HG02610 (cell line): ENCODE results near the gene TMEM123.

ENCODE experiments used
- ATAC-seq: cut with Tn5 transposase; IDR thresholded peaks from one replicate; pipeline ENCODE4 v1.9.1; 2021; ENCODE audit warnings: mild to moderate bottlenecking, moderate library complexity; ENCODE audit not compliant: unreplicated experiment

TMEM123 gene

DNA sequence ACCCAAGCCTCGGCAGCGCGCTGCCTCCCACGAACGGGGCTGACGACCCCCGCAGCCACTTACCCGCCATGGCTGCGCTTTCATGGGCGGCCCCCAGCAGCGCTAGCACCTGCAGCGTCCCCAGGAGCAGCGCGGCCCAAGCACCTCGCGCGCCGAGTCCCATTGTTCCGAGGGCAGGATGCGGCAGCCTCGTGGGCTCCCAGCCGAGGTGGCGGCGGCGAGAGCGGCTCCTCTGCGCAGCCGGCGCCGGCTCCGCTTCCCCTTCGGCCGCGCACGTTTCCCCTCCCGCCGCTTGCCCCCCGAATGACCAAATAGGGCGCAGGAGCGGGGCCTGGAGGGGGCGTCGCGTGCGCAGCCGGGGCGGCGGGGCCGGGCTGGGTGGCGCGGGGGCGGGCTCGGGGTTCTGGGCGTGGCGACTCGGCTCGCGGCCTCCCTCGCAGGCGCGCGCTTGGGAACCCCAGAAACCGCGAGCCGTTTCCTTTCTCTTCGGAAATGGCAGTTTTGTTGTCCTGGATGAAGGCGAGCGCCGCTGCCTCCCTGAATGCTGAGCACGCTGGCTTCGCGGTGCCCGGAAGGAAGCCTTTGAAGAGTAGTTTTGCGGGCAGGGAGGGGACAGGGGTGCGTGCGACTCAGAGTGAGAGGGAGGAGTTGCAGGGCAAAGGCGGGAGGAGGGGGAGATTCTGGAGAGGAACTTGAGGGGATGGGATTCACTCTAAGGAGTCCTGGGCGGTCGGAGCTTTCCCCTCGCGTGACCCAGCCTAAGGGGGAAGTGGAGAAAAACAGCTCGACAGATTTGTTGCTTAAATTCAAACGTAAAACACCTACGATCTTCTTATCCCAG lies at the start of gene TMEM123:
TMEM123 (minus strand) TSS at position 305 of the 841 bp plus-strand sequence; CDS start at position 163, 142 bp downstream.
- ATAC-seq: peak; percentile 65

GRCh38 chr11:102500829-102501228 lies 48.3 kb upstream of the TMEM123 start:
- ATAC-seq: no peak

DNA sequence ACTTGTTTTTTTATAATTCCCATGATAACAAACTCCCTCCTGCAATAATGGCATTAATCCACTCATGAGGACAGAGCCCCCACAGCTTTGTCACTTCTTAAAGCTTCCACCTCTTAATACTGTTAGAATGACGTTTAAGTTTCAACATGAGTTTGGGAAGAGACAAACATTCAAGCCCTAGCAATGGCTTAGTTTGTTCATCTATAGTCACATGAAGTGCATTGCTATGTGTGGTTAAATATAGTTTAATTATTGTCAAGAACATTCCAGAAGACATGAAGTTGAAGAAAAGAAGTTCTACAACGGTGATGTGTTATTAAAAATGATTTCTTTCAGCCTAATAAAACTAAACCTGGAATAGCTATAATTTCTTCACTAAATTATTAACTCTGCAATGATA lies 47.4 kb upstream of the TMEM123 start:
- ATAC-seq: no peak

GRCh38 chr11:102499151-102499550 lies 46.6 kb upstream of the TMEM123 start:
- ATAC-seq: no peak

GRCh38 chr11:102497061-102497460 lies 44.5 kb upstream of the TMEM123 start:
- no peak for ATAC-seq

DNA sequence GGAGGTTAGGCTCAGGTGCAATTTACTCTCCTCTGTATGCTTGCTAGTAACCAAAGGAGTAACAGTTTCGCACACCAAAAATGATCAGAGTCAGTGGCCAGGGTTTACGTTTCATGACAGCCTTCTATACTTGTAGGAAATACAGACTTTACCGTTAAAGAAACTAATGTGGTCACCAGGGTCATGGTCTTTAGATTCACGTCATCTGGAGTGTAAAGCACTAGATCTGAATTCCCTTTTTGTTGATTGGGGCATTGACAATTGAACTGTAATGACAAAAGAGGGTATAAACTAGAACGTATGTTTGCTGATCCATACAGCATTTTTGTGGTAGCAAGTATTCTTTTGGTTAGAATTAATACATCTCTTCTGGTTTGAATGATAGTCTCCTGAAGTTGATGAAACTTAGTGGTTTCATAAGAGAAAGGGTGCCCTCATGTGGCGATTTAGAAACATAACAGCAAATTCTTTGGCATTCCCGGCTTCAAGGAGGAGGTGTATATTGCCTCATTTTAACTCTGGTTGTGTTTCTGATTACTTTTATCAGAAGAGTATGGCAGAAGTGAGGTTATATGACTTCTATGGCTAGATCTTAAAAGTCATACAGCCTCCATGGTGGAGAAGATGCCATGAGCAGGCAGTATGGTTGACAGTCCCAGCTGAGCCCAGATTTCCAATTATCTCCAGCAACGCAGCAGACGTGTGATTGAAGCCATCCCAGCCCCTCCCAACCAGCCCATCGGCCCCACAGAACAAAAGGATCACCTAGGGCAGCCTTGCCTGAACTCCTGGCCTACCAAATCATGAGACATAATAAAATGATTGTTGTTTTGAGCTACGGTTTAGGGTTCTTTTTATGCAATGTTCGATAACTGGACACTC lies 42.8 kb upstream of the TMEM123 start:
- peak; percentile 96 for ATAC-seq

- no peak for ATAC-seq
Measured at GRCh38 chr11:102494216-102494615, 41.7 kb upstream of the TMEM123 start.

DNA sequence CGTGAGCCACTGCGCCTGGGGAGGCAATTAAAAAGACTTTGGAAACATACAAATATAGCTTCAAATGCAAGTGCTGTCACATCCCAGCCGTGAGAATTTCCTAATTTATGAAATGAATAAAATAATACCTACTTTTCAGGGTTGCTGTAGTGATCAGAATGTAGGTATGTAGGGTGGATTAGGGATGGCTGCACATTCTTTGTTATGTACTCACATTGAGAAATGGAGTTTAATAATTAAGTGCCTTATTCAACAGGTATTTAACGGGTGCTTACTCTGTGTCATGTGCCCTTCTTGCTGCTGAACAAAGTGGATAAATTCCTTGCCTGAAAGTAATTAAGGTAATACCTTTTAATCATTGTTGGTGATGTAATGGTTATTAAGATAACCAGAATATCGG lies 41.0 kb upstream of the TMEM123 start:
- ATAC-seq: no peak

DNA sequence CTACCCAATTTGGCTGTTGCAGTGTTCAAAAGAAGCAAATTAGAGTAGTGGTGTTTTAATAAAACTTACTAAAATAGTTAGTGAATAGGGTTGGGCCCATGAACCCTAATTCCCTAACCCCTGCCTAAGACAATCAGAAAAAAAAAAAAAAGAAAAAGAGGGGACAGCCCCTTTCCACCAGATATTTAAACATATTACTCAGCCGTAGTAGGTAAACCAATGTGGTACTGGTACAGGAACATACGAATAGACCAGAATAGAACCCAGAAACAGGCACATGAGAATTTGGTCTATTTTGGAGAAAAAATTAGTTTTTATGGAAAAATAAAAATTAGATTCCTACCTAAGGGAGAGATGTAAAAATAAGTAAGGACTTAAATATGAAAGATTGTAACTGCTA lies 39.4 kb upstream of the TMEM123 start:
- no peak for ATAC-seq

GRCh38 chr11:102489186-102490145 lies 36.9 kb upstream of the TMEM123 start:
- ATAC-seq: no peak

GRCh38 chr11:102488208-102488607 lies 35.6 kb upstream of the TMEM123 start:
- peak; percentile 91 for ATAC-seq

DNA sequence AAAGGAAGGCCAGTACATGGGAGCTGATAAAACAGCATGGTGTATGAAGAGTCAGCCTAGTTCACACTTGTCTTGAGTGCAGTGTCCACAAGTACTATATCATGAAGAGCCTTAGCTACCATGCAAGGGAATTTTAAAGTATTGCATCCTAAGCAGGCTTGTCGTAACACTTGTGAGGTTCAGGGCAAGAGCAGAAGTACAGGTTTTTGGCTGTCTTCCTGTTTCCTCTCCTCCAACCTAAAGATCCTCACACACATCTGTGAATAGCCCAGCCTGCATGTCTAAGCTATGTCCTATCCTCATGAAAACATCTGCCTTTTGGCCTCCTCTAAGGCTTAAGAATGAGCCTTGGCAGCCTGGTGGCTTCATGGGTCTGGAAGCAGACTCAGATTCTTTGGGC lies 34.6 kb upstream of the TMEM123 start:
- ATAC-seq: no peak

DNA sequence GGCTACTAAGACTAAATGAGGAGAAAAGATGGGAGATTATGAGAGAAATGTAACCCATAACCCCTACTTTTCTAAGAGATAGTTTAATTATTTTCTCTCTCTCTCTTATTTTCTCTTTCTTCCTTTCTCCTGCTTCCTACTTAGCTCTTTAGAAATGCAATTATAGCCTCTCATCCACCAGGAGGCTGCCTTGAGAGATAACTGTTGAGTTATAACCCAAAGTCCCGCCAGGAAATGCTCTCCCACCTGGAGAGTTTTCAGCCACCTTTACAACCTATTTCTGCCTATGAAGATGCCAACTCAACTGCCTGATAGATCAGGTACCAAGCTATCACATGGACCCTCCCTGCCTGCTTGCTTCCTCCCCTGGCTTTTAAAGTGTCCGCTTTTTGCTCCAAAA lies 34.0 kb upstream of the TMEM123 start:
- ATAC-seq: no peak

DNA sequence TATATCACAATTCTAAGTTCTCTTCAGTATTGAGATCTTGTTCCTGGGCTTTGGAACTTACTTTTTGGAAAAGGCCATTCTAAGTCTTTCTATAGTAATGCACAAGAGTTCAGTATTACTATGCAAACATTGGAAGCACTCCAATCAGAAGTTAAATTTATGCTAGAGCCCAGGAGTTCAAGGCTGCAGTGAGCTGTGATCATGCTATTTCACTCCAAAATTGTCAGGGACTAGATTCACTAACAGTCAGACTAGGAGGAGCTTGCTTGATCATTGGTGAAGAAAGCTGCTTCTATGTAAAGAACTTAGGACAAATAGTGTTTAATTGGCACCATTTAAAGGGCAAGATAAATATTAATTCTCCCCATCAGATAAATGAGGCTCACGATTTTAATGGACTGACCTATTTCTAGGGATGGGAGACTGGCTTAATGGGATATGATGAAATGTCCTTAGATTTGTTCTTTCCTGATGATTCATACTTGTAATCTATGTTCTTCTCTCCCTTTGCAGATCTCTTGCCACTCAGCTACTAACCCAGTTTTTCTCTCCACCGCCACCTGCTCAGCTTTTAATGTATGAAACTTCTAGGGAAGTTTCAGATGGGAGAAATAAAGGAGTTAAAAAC lies 32.6 kb upstream of the TMEM123 start:
- ATAC-seq: no peak

DNA sequence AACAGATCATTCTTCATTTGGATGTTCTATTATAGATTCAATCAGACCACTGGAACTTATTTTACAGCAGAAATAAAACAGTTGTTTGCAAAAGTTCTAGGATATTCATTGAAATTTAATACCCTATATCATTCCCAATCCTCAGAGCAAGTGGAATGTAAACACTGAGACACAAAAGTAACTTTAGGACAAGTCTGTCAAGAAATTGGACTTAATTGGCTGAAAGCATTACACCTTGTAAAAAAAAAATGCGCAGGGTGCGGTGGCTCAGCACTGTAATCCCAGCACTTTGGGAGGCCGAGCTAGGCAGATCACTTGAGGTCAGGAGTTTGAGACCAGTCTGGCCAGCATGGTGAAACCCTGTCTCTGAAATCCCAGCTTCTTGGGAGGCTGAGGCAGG lies 29.9 kb upstream of the TMEM123 start:
- ATAC-seq: no peak

- no peak for ATAC-seq
Measured at GRCh38 chr11:102479733-102480132, 27.2 kb upstream of the TMEM123 start.

GRCh38 chr11:102478673-102479299 lies 26.2 kb upstream of the TMEM123 start:
- ATAC-seq: no peak

- peak; percentile 35 for ATAC-seq
Measured at GRCh38 chr11:102476812-102477211, 24.2 kb upstream of the TMEM123 start.

DNA sequence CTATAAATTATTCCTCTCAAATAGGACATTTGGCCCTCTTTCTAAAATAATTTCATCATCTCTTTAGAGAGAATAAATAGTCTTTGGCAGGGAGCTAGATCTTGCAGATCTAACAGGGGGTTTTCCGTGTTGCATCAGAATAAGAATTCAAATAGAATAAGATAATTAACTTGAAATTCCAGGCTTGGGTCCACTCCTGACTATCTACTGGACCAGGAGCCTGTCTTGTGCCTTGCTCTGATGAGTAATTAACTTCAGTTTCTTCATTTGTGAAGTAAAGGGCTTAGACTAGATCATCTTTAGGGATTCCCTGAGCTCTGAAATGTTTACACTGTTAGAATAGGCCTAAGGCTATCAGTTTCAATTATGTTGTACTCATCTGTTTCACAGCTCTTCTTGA lies 23.5 kb upstream of the TMEM123 start:
- ATAC-seq: no peak

GRCh38 chr11:102473543-102473942 lies 21.0 kb upstream of the TMEM123 start:
- ATAC-seq: no peak
